ENCODE results near the gene CNTN4. TPM values are rescaled to one million over a fixed set of nuclear protein-coding genes. Genes with fewer than 3 reads are reported as not detected.

The CNTN4 gene
- total RNA-seq, 4 donors from 2014 or later: 47.7 to 106 (median 83.3) TPM

DNA sequence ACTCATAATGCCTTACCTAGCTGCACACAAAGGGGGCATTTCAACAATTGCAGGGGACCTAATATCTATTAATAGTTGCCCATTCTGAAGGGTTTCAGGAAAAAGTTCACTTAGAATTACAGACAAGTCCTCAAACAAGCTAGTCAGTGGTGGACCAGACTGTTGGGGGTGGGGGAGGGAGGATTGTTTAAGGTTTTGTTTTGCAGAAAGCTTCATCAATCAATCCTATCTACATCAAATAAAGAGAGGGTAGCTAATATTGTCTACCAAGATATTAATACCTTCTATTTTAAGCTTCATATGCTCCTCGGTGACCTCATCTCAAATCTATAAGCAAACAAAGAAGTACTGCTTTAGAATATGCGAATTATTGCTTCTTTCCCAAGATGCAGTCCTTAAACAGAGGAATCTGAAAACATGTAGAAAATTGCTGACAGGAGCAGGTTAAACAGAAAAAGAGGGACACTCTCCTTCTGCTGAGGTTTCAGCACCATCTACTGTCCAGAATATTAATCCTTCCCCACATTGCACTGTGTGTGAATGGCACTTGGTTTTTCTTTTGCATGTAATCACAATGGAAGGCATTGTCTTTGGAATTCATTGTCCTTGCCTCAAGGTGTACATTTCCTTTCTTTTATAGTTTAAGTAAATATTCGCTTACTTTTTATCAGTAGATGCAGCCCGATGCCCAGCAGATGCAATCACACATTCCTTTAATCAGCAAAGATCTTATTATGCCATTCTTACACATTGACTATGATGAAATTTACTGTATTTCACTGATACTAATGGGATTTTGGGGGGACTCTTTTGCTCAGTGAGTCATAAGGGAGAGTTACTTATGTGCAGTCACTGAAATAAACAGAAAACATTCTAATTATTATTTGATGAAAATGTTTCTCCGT is 916.8 kb downstream of the CNTN4 start:
- no peak for TF ChIP-seq EP300 (IDR thresholded peaks at IDR 0.05)
- TF ChIP-seq, protein P1, sequence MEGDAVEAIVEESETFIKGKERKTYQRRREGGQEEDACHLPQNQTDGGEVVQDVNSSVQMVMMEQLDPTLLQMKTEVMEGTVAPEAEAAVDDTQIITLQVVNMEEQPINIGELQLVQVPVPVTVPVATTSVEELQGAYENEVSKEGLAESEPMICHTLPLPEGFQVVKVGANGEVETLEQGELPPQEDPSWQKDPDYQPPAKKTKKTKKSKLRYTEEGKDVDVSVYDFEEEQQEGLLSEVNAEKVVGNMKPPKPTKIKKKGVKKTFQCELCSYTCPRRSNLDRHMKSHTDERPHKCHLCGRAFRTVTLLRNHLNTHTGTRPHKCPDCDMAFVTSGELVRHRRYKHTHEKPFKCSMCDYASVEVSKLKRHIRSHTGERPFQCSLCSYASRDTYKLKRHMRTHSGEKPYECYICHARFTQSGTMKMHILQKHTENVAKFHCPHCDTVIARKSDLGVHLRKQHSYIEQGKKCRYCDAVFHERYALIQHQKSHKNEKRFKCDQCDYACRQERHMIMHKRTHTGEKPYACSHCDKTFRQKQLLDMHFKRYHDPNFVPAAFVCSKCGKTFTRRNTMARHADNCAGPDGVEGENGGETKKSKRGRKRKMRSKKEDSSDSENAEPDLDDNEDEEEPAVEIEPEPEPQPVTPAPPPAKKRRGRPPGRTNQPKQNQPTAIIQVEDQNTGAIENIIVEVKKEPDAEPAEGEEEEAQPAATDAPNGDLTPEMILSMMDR (IDR thresholded peaks at IDR 0.05): peak in 4 of 5 experiments; percentile 37 to 50 (median 42)
- H3K4me3 ChIP-seq: no peak overlapping the region
- no peak overlapping the region for H3K27ac ChIP-seq
- 26 to 33% methylated on average over 5 of the region's 5 CpGs for WGBS, 2 donors
- no peaks in the 10 kb centered on the region for H3K36me3 ChIP-seq
- no peaks in the 10 kb centered on the region for H3K9me3 ChIP-seq
- H3K27me3 ChIP-seq: no peaks in the 10 kb centered on the region
- peaks cover 0 to 8% (median 0%) of the 10 kb centered on the region in 4 donors for H3K4me1 ChIP-seq
- no peak for DNase-seq (ENCODE audit: low spot score in 2 of 2)

DNA sequence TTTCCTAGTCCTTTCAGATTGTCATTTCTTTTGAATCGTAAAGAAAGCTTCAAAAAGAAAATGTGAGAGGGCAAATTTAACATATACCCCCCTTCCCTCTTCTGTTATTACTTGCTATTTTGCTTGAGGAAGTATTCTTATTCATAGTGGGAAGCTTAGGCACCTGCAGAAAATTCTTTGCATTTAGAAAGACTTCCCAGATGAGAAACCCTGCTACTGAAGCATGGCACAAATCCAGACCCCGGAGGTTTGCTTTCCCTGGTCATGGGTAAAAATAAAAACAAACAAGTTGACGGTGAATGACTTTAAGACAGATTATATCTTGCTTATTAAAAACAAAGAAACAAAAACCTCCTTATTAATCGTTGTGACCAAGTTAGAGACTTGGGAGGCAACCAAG is 917.6 kb downstream of the CNTN4 start:
- no peak overlapping the region for H3K4me3 ChIP-seq
- TF ChIP-seq, protein P1 (IDR thresholded peaks at IDR 0.05): no peak
- TF ChIP-seq POLR2A (IDR thresholded peaks at IDR 0.05) (no peak), EP300 (IDR thresholded peaks at IDR 0.05) (no peak)
- H3K9me3 ChIP-seq: no peaks in the 10 kb centered on the region
- no peaks in the 10 kb centered on the region for H3K27me3 ChIP-seq
- H3K27ac ChIP-seq: no peak overlapping the region
- no peak for DNase-seq (ENCODE audit: low spot score in 2 of 2)
- H3K36me3 ChIP-seq: no peaks in the 10 kb centered on the region
- 72 to 73% methylated on average over 4 of the region's 4 CpGs for WGBS, 2 donors
- H3K4me1 ChIP-seq: peaks cover 0 to 8% (median 0%) of the 10 kb centered on the region in 4 donors

DNA sequence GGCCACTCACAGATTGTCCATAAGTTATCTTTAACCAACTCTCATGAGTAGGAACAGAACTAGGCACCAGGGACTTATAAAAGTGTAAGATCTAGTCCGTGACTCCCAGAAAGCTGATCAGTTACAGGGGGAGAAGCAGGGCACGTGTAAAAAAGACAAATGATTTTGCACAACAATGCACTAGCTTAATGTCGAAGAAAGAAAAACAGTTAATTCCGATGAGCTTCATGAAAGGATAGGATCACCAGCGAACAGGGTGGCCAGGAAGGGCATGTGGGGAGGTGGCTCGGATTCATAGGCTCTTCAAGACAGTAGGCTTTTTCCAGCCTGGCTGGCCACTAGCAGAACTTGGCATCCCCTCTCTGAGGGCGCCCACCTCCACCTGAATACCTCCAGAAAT is 921.5 kb downstream of the CNTN4 start:
- Histone ChIP-seq H3K4me1 (peaks cover 0 to 5% (median 0%) of the 10 kb centered on the region in 4 donors), H3K36me3 (no peaks in the 10 kb centered on the region), H3K27ac (no peak overlapping the region), H3K9me3 (no peaks in the 10 kb centered on the region), H3K27me3 (no peaks in the 10 kb centered on the region), H3K4me3 (no peak overlapping the region)
- no peak for DNase-seq (ENCODE audit: low spot score in 2 of 2)
- TF ChIP-seq POLR2A (IDR thresholded peaks at IDR 0.05) (no peak), EP300 (IDR thresholded peaks at IDR 0.05) (no peak)
- TF ChIP-seq, protein P1 (IDR thresholded peaks at IDR 0.05): no peak
- WGBS, 2 donors: 78 to 82% methylated on average over 7 of the region's 7 CpGs

DNA sequence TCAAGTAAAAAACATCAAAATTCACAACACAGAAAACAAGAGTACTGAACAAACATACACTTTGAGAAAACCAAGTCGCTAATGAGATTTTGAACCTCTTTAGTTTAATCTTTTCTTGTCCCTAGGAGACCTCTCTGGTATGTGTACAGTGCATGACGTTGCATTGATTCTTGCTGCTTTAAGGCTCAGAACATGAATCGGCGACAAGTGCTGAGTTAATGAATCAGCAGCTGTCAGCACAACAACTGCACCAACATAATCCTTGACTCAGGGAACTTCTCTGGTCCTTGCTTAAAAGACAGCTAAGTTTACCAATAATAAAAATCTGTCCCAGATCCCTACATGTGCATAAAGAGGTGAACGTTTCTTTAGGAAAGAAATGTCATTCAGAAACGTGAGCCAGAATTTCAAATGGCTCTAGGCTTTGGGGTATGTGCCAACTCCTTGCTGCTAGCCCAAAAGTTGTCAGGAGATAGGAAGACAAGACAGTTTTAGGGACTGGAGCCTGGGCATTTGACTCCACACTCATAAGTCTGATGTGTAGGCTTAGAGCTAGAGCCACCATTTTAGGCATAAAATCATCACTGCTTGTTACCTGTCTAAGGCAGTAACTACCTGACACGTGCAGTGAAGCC is 924.6 kb downstream of the CNTN4 start:
- H3K27me3 ChIP-seq: no peaks in the 10 kb centered on the region
- no peak overlapping the region for H3K27ac ChIP-seq
- DNase-seq (ENCODE audit: low spot score in 2 of 2): no peak
- no peaks in the 10 kb centered on the region for H3K4me1 ChIP-seq
- WGBS, 2 donors: 56 to 61% methylated on average over 7 of the region's 7 CpGs
- no peaks in the 10 kb centered on the region for H3K36me3 ChIP-seq
- H3K9me3 ChIP-seq: no peaks in the 10 kb centered on the region
- TF ChIP-seq EP300 (IDR thresholded peaks at IDR 0.05): no peak
- H3K4me3 ChIP-seq: no peak overlapping the region

DNA sequence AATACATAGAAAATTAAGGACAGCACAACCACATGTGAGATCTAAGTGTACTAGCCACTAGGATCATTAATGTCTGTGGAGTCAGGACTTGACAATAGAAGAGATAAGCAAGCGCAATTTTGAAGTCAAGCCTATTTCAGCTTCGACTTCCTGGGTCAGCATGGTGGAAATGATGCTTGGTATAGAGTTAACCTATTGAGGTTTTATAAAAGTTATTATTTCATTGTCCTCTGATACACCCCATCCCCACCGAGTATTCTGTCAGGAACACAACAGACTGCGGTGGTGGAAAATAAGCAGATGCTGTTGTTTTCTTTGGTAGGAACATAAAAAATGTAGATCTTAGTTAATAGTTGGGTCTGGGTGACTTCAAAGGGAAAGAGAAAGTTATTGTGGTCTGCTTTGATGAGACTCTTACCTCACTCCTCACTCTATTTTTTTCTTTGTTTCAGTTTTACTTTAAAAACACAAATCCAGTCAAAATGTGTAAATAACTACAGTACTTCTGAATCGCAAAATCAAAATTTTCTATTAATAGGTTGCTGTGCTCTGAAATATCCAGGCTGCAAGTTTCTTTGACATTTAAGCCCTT is 929.4 kb downstream of the CNTN4 start:
- no peaks in the 10 kb centered on the region for H3K27me3 ChIP-seq

More for the DNA sequence above, 929.4 kb downstream of the CNTN4 start:
- Histone ChIP-seq H3K4me1 (no peaks in the 10 kb centered on the region), H3K27ac (no peak overlapping the region), H3K36me3 (no peaks in the 10 kb centered on the region), H3K4me3 (no peak overlapping the region), H3K9me3 (no peaks in the 10 kb centered on the region)
- TF ChIP-seq EP300 (IDR thresholded peaks at IDR 0.05) (no peak), POLR2A (IDR thresholded peaks at IDR 0.05) (no peak)
- TF ChIP-seq, protein P1 (IDR thresholded peaks at IDR 0.05): no peak
- DNase-seq (ENCODE audit: low spot score in 2 of 2): no peak
- 79 to 86% methylated on average over 5 of the region's 5 CpGs for WGBS, 2 donors

All from tibial nerve (tissue), 4 donors.